ENCODE data around the gene E2F4. TPM values are rescaled to one million over a fixed set of nuclear protein-coding genes. Genes with fewer than 3 reads are reported as not detected.

Gene E2F4
- total and polyA plus RNA-seq, 2 of the 13 experiments (the other 11 are each of a cell fraction or from before 2014, with no cell fraction given), result 84.8 to 91.2 TPM

GRCh38 chr16:67183627-67184452 is 8.1 kb upstream of the E2F4 start, which contains the start of gene MATCAP1 (continued):
- peak; percentile 92 for TF ChIP-seq ZNF800 (CRISPR knock-in tag; IDR thresholded peaks at IDR 0.05)
- TF ChIP-seq MIER2 (CRISPR knock-in tag; IDR thresholded peaks at IDR 0.05), result peak; percentile 91
- TF ChIP-seq SMAD1 (CRISPR knock-in tag; IDR thresholded peaks at IDR 0.05; ENCODE audit: borderline replicate concordance, low read depth), result peak; percentile 19; the same call in 1 of the 2 replicates
- TF ChIP-seq REST (IDR thresholded peaks at IDR 0.05; ENCODE audit: borderline replicate concordance in 1 of 2, low read depth in 1 of 2, low read length in 2 of 2), result peak in 1 of 2 experiments; percentile 64; a peak in 1 of 4 replicates
- no peak for TF ChIP-seq ZNF564 (CRISPR knock-in tag; IDR thresholded peaks at IDR 0.05)
- TF ChIP-seq ISX (CRISPR knock-in tag; conservative IDR thresholded peaks at IDR 0.05), result no peak
- TF ChIP-seq E2F1 (CRISPR knock-in tag; IDR thresholded peaks at IDR 0.05), result peak; percentile 71; the same call in 1 of the 2 replicates
- TF ChIP-seq TBL1XR1 (IDR thresholded peaks at IDR 0.05; ENCODE audit: borderline replicate concordance, low read length, partially characterized antibody), result peak; percentile 15
- TF ChIP-seq ZBED4 (CRISPR knock-in tag; IDR thresholded peaks at IDR 0.05; ENCODE audit: borderline replicate concordance), result no peak
- no peak for TF ChIP-seq HNF4A (CRISPR knock-in tag; IDR thresholded peaks at IDR 0.05)
- no peak; the same call in 1 of the 2 replicates for TF ChIP-seq SALL2 (CRISPR knock-in tag; IDR thresholded peaks at IDR 0.05)
- TF ChIP-seq ZKSCAN5 (CRISPR knock-in tag; IDR thresholded peaks at IDR 0.05), result no peak
- peak; percentile 93; the same call in 1 of the 2 replicates for TF ChIP-seq CREBL2 (CRISPR knock-in tag; IDR thresholded peaks at IDR 0.05; ENCODE audit: borderline replicate concordance)
